PC-9 (cell line): Measurements from ENCODE around the gene LINC00237. TPM values are rescaled to one million over a fixed set of nuclear protein-coding genes. Genes with fewer than 3 reads are reported as not detected.

Experiments
- BruUV-seq: library from RNA; stranded (reverse); fragments of 400-500 nt; replicated peaks from 2 replicates; lab custom pipeline; 2021; lab: Mats Ljungman, UMichigan
- CTCF ChIA-PET: fragments of 300-600 bp; sonication (Branson Sonifier 250); formaldehyde crosslinking; loops from one replicate; lab custom pipeline; 2022; ENCODE audit warnings: antibody characterized with exemption; lab: Charles Lee
- POLR2A ChIA-PET: fragments of 300-600 bp; sonication (Branson Sonifier 250); formaldehyde crosslinking; loops from one replicate; lab custom pipeline; 2022; ENCODE audit warnings: antibody characterized with exemption; ENCODE audit not compliant: unreplicated experiment; lab: Charles Lee
- DNase-seq, 2 experiments: peaks; one replicate each; pipeline versions ENCODE4 v3.0.0 to v3.0.0-alpha.2; 2015 to 2022; ENCODE audit warnings: mixed read lengths in 1 of 2
- H2AFZ ChIP-seq: fragments of 200-600 bp; sonication (generic); 2 replicates; pipeline ENCODE4 v1.8.1; 2017; ENCODE audit warnings: antibody characterized with exemption
- H3F3A ChIP-seq: fragments of 200-600 bp; sonication (generic); 2 replicates; pipeline ENCODE4 v1.8.1; 2017; ENCODE audit warnings: antibody characterized with exemption, mild to moderate bottlenecking, low read depth; ENCODE audit not compliant: insufficient read depth
- H3K27ac ChIP-seq: fragments of 200-600 bp; sonication (generic); 2 replicates; pipeline ENCODE4 v1.6.1; 2016; ENCODE audit warnings: mixed run types
- H3K27me3 ChIP-seq: fragments of 200-600 bp; sonication (generic); 2 replicates; pipeline ENCODE4 v1.6.1; 2016; ENCODE audit warnings: low read depth, mixed run types; ENCODE audit not compliant: insufficient read depth
- H3K36me3 ChIP-seq: fragments of 200-600 bp; sonication (generic); 2 replicates; pipeline ENCODE4 v1.6.1; 2016; ENCODE audit warnings: low read depth, mixed run types
- H3K4me1 ChIP-seq: fragments of 200-600 bp; sonication (generic); replicated peaks from 2 replicates; pipeline ENCODE4 v1.6.1; 2016; ENCODE audit warnings: mixed run types; ENCODE audit not compliant: insufficient read depth
- H3K4me2 ChIP-seq: fragments of 200-600 bp; sonication (generic); 2 replicates; pipeline ENCODE4 v1.6.1; 2017; ENCODE audit warnings: mixed run types
- H3K4me3 ChIP-seq: fragments of 200-600 bp; sonication (generic); 2 replicates; pipeline ENCODE4 v1.6.1; 2016; ENCODE audit warnings: mixed run types
- H3K79me2 ChIP-seq: fragments of 200-600 bp; sonication (generic); 2 replicates; pipeline ENCODE4 v1.6.1; 2017; ENCODE audit warnings: low read depth, mixed run types
- H3K9me2 ChIP-seq: fragments of 200-600 bp; sonication (generic); 2 replicates; pipeline ENCODE4 v1.8.1; 2017; ENCODE audit warnings: mild to moderate bottlenecking; ENCODE audit not compliant: insufficient read depth
- H3K9me3 ChIP-seq: fragments of 200-600 bp; sonication (generic); 2 replicates; pipeline ENCODE4 v1.8.1; 2016; ENCODE audit warnings: low read depth; ENCODE audit not compliant: insufficient read depth
- H4K20me1 ChIP-seq: fragments of 200-600 bp; sonication (generic); 2 replicates; pipeline ENCODE4 v1.8.1; 2017; ENCODE audit not compliant: insufficient read depth
- EZH2 ChIP-seq: fragments of 200-600 bp; sonication (generic); IDR thresholded peaks from 2 replicates; pipeline ENCODE4 v1.8.0; 2017; ENCODE audit warnings: antibody characterized with exemption, low read depth
- intact Hi-C: fragments of 100-400 bp; cut with micrococcal nuclease; formaldehyde crosslinking; loops from one replicate; pipeline ENCODE4 v1.10.0; 2022; ENCODE audit not compliant: unreplicated experiment
- total RNA-seq: library from RNA; stranded (reverse); gene quantifications from 2 replicates; pipeline ENCODE4 v1.2.3, GENCODE V29; 2021
- TF ChIP-seq, protein P1 (sequence below): fragments of 200-600 bp; sonication (generic); conservative IDR thresholded peaks from 2 replicates; pipeline ENCODE4 v1.6.1; 2017; ENCODE audit warnings: mixed run types, antibody characterized with exemption, mild to moderate bottlenecking, moderate library complexity

LINC00237 gene
- total RNA-seq, 1 experiment from 2014 or later, result not detected

DNA sequence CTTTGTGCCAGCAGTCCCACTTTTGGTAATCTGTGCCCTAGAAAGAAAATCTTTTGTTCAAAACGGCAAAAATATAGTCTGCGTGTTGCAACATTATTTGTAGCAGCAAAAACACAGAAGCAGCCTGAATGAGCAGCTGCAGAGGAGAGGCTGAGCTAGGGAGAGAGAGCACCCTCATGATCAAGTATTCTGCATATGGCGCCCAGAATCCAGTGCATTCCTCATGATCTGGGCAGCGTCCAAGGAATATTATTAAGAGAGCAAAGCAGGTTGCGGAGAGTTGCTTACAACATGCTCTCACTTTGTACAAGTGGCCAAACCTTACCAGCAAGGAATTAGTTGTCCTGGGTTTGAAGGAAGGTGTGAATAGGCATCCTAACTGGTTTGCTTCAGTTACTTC is 45.6 kb upstream of the LINC00237 start:
- H3K4me2 ChIP-seq, result no peak overlapping the region
- H2AFZ ChIP-seq, result no peak overlapping the region
- H3K36me3 ChIP-seq, result no peaks in the 10 kb centered on the region
- H3K27me3 ChIP-seq, result no peaks in the 10 kb centered on the region
- TF ChIP-seq EZH2, result no peak
- TF ChIP-seq, protein P1, sequence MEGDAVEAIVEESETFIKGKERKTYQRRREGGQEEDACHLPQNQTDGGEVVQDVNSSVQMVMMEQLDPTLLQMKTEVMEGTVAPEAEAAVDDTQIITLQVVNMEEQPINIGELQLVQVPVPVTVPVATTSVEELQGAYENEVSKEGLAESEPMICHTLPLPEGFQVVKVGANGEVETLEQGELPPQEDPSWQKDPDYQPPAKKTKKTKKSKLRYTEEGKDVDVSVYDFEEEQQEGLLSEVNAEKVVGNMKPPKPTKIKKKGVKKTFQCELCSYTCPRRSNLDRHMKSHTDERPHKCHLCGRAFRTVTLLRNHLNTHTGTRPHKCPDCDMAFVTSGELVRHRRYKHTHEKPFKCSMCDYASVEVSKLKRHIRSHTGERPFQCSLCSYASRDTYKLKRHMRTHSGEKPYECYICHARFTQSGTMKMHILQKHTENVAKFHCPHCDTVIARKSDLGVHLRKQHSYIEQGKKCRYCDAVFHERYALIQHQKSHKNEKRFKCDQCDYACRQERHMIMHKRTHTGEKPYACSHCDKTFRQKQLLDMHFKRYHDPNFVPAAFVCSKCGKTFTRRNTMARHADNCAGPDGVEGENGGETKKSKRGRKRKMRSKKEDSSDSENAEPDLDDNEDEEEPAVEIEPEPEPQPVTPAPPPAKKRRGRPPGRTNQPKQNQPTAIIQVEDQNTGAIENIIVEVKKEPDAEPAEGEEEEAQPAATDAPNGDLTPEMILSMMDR, result no peak
- ChIA-PET POLR2A (no interaction called here), CTCF (no interaction called here)
- intact Hi-C loops, result no loop called here
- no peak overlapping the region for H3K27ac ChIP-seq
- H3K4me3 ChIP-seq, result no peak overlapping the region
- no peaks in the 10 kb centered on the region; the same call in 1 of the 2 replicates for H3K4me1 ChIP-seq
- H3F3A ChIP-seq, result no peaks in the 10 kb centered on the region
- no peaks in the 10 kb centered on the region for H3K79me2 ChIP-seq
- H4K20me1 ChIP-seq, result no peaks in the 10 kb centered on the region; the same call in 1 of the 2 replicates
- no peak for DNase-seq
- no TSS peak for BruUV-seq
- no peaks in the 10 kb centered on the region for H3K9me2 ChIP-seq
- 0 out of 2 replicates have a peak, but pooled peaks cover 5% of the 10 kb centered on the region for H3K9me3 ChIP-seq

DNA sequence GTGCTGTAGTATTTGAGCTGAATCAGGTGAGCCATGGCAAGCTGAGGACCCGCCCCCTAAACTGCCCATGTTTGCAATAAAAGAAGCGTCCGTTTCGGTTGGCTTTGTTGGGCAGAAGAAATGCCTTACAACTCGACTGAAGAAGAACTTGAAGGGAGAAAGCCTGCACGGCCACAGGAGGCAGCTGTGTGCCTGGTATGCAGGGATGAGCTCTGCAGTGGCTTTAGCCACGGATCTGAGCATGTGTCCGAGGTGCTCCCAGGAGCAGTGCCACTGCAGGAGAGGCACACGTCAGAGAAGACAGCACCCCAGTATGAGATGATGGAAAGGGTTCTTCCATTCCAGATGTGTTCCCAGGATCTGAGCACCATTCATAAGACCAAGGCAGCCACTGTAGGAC is 43.2 kb upstream of the LINC00237 start:
- Histone ChIP-seq H3K9me2 (no peaks in the 10 kb centered on the region), H3K9me3 (no peaks in the 10 kb centered on the region), H3K36me3 (no peaks in the 10 kb centered on the region), H3K27ac (no peak overlapping the region), H3K4me2 (no peak overlapping the region), H3F3A (no peaks in the 10 kb centered on the region), H3K4me1 (no peaks in the 10 kb centered on the region), H4K20me1 (no peaks in the 10 kb centered on the region; the same call in 1 of the 2 replicates), H3K79me2 (no peaks in the 10 kb centered on the region), H2AFZ (no peak overlapping the region), H3K27me3 (no peaks in the 10 kb centered on the region), H3K4me3 (no peak overlapping the region)
- POLR2A ChIA-PET, result interaction anchor here (0.6 kb wide), 1 partner anchor 48 kb away, joined by 3 read pairs; no protein-coding TSS in a partner anchor
- TF ChIP-seq, protein P1, result no peak
- TF ChIP-seq EZH2, result no peak
- CTCF ChIA-PET, result no interaction called here
- no TSS peak for BruUV-seq
- DNase-seq, result no peak
- intact Hi-C loops, result no loop called here

DNA sequence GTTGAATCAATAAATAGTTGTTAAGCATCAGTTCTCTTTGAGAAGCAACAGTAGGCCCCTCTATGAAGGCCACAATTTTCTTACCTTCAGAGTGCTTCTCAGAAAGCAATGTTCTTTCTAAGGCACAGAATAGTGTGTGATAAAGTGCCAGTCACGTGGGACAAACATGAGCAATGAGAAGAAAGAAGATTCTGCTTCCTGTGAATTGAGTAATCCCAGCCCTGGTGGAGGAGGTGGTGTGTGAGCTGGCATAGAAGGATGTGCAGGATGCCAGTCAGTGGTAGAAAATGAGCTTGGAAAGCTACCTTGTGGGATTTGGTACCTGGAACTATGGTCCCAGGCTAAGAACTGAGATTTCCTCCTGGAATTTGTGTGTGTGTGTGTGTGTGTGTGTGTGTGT is 41.4 kb upstream of the LINC00237 start:
- intact Hi-C loops, result no loop called here
- Histone ChIP-seq H3K36me3 (no peaks in the 10 kb centered on the region), H3K79me2 (no peaks in the 10 kb centered on the region), H3F3A (no peaks in the 10 kb centered on the region), H4K20me1 (no peaks in the 10 kb centered on the region), H3K4me2 (no peak overlapping the region), H3K9me2 (no peaks in the 10 kb centered on the region), H3K27ac (no peak overlapping the region), H3K4me3 (no peak overlapping the region), H3K4me1 (no peaks in the 10 kb centered on the region), H2AFZ (no peak overlapping the region), H3K9me3 (no peaks in the 10 kb centered on the region), H3K27me3 (no peaks in the 10 kb centered on the region)
- POLR2A ChIA-PET, result no interaction called here
- DNase-seq, result no peak
- BruUV-seq, result no TSS peak
- no peak for TF ChIP-seq EZH2
- TF ChIP-seq, protein P1, result no peak
- CTCF ChIA-PET, result no interaction called here
